Measurements from ENCODE around the gene NOXA1.

DNA sequence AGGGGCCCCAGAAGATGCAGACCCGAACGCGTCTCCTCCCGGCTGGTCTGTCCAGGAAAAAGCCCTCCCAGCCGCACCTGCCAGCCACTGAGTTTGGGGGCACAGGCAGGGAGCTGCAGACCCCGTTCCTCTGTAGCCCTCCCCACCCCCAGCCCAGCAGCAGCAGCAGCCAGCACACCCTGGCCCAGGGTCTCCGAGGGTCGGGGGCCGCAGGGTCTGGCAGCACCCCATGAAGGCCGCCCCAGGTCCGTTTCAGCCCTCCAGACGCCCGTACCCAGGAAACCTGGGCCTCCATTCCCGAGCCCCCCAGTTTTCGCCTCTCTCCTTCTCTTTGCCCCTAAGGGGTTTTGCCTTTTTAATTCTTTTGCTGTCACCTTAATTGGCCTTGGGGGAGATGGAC lies 19.9 kb upstream of the NOXA1 start:
- TF ChIP-seq, protein P1, sequence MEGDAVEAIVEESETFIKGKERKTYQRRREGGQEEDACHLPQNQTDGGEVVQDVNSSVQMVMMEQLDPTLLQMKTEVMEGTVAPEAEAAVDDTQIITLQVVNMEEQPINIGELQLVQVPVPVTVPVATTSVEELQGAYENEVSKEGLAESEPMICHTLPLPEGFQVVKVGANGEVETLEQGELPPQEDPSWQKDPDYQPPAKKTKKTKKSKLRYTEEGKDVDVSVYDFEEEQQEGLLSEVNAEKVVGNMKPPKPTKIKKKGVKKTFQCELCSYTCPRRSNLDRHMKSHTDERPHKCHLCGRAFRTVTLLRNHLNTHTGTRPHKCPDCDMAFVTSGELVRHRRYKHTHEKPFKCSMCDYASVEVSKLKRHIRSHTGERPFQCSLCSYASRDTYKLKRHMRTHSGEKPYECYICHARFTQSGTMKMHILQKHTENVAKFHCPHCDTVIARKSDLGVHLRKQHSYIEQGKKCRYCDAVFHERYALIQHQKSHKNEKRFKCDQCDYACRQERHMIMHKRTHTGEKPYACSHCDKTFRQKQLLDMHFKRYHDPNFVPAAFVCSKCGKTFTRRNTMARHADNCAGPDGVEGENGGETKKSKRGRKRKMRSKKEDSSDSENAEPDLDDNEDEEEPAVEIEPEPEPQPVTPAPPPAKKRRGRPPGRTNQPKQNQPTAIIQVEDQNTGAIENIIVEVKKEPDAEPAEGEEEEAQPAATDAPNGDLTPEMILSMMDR (IDR thresholded peaks at IDR 0.05): no peak
- TF ChIP-seq POLR2A (IDR thresholded peaks at IDR 0.05): no peak
- no peak for TF ChIP-seq EP300 (IDR thresholded peaks at IDR 0.05; ENCODE audit: low read depth)

All from transverse colon (tissue), 3 donors.